ENCODE data around the gene GPR45. TPM values are rescaled to one million over a fixed set of nuclear protein-coding genes. Genes with fewer than 3 reads are reported as not detected.
A peak's percentile ranks its signal among the peaks of the same experiment; 100 is the strongest.

The GPR45 gene
- total RNA-seq, 1 donor = not detected

DNA sequence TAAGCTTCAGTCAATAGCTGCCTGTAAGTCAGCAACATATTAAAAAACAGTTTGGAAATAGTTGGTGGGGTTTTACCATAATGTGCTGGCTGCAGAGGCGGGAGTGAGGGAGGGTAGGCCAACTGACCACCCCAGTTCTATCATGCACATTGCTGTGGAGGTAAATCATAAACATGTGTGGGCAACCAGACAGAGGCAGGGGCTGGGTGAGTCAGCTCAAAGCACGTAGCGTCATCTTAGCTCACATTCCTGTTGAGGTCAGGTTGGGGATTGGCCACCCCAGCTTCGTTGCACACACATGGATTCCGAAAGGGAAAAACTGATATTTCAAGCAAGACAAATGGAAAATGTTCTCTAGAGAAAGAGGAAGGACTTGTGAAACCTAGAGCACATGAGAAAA is 19.5 kb downstream of the GPR45 start:
- DNase-seq (ENCODE audit: low read depth) = peak; percentile 78
- H3K4me3 ChIP-seq (ENCODE audit: low read depth, low read length) = no peak overlapping the region
- no peak for TF ChIP-seq CTCF (IDR thresholded peaks at IDR 0.05; ENCODE audit: insufficient read depth, low read length)

DNA sequence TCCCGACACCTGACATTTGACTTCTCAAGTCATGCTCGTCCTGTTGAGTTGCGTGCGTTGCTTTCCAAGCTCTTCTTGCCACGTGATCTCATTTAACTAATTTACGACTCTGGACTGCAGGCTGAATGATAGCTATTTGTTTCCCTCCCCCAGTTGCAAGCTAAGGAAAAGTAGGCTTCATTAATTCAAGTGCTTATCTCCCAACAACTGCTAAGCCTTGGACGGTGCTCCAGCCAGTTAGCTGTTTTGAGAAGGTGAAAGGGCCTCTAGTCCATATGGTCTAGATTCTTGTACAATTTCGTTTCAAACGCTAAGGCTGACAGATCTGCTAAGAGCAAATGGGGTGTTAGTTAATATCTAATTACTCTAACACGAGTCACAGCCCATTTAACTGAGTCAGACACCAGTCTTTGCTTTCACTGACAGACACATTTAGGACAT is 21.1 kb downstream of the GPR45 start:
- no peak overlapping the region for H3K4me3 ChIP-seq (ENCODE audit: low read depth, low read length)
- no peak for TF ChIP-seq CTCF (IDR thresholded peaks at IDR 0.05; ENCODE audit: insufficient read depth, low read length)
- DNase-seq (ENCODE audit: low read depth) = no peak

DNA sequence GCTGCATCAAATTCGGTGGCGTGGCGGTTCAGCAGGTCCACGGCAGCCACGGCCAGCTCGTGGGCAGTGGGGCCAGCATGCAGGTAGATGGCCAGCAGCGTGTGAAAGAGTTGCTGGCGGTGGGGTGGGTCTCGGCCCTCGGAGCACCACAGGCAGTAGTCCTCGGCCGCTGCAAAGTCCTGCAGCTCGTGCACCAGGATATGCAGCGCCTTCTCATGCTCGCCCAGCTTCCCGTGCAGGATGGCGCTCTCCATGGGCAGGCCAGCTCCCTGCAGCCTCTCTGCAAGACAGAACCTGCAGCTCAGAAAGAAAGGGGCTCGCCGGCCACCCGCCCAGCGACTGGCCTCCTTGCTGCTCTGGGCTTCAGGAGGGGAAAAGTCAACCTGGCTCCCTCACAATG is 27.9 kb downstream of the GPR45 start:
- TF ChIP-seq CTCF (IDR thresholded peaks at IDR 0.05; ENCODE audit: insufficient read depth, low read length) = no peak
- H3K4me3 ChIP-seq (ENCODE audit: low read depth, low read length) = no peak overlapping the region
- DNase-seq (ENCODE audit: low read depth) = no peak

GRCh38 chr2:105271393-105272045 is 30.0 kb downstream of the GPR45 start:
- TF ChIP-seq CTCF (IDR thresholded peaks at IDR 0.05; ENCODE audit: insufficient read depth, low read length) = no peak
- DNase-seq (ENCODE audit: low read depth) = no peak
- no peak overlapping the region for H3K4me3 ChIP-seq (ENCODE audit: low read depth, low read length)

GRCh38 chr2:105272176-105272575 is 30.6 kb downstream of the GPR45 start:
- no peak for TF ChIP-seq CTCF (IDR thresholded peaks at IDR 0.05; ENCODE audit: insufficient read depth, low read length)
- DNase-seq (ENCODE audit: low read depth) = no peak
- no peak overlapping the region for H3K4me3 ChIP-seq (ENCODE audit: low read depth, low read length)

GRCh38 chr2:105274046-105274445 is 32.5 kb downstream of the GPR45 start:
- peak; percentile 59 for DNase-seq (ENCODE audit: low read depth)
- no peak for TF ChIP-seq CTCF (IDR thresholded peaks at IDR 0.05; ENCODE audit: insufficient read depth, low read length)

GRCh38 chr2:105278654-105279053 is 37.1 kb downstream of the GPR45 start:
- no peak for TF ChIP-seq CTCF (IDR thresholded peaks at IDR 0.05; ENCODE audit: insufficient read depth, low read length)
- no peak for DNase-seq (ENCODE audit: low read depth)
- H3K4me3 ChIP-seq (ENCODE audit: low read depth, low read length) = no peak overlapping the region

More at GRCh38 chr2:105274046-105274445, 32.5 kb downstream of the GPR45 start:
- no peak overlapping the region for H3K4me3 ChIP-seq (ENCODE audit: low read depth, low read length)

All from fibroblast of the aortic adventitia (primary cell).